NCI-H526 treated with DMSO at 0.1 percent for 48 hours (cell line): ENCODE results near the gene MID1IP1.

Experiments
- DNase-seq: peaks from one replicate; lab custom pipeline; 2025; lab: John Stamatoyannopoulos, UW

MID1IP1 gene

GRCh38 chrX:38816155-38816554 lies 14.9 kb downstream of the MID1IP1 start:
- no peak for DNase-seq

- DNase-seq: no peak
These were observed 15.9 kb downstream of the MID1IP1 start for GRCh38 chrX:38817004-38817703.

GRCh38 chrX:38819163-38819562 lies 17.9 kb downstream of the MID1IP1 start:
- DNase-seq: no peak

GRCh38 chrX:38819709-38820108 lies 18.4 kb downstream of the MID1IP1 start:
- no peak for DNase-seq

- DNase-seq: no peak
These were observed 19.5 kb downstream of the MID1IP1 start for GRCh38 chrX:38820751-38821150.

- DNase-seq: no peak
These were observed 22.9 kb downstream of the MID1IP1 start for GRCh38 chrX:38824176-38824575.

- no peak for DNase-seq
These were observed 30.7 kb downstream of the MID1IP1 start for GRCh38 chrX:38831949-38832348.

- no peak for DNase-seq
These were observed 36.1 kb downstream of the MID1IP1 start for GRCh38 chrX:38837389-38837788.

GRCh38 chrX:38839277-38839676 lies 38.0 kb downstream of the MID1IP1 start:
- no peak for DNase-seq

- DNase-seq: no peak
These were observed 38.7 kb downstream of the MID1IP1 start for GRCh38 chrX:38839944-38840343.

- no peak for DNase-seq
These were observed 40.5 kb downstream of the MID1IP1 start for GRCh38 chrX:38841750-38842149.

GRCh38 chrX:38845426-38845825 lies 44.2 kb downstream of the MID1IP1 start:
- no peak for DNase-seq

- no peak for DNase-seq
These were observed 46.1 kb downstream of the MID1IP1 start for GRCh38 chrX:38847206-38847902.

GRCh38 chrX:38847903-38848230 lies 46.6 kb downstream of the MID1IP1 start:
- no peak for DNase-seq

- DNase-seq: no peak
These were observed 47.6 kb downstream of the MID1IP1 start for GRCh38 chrX:38848671-38849455.

GRCh38 chrX:38850807-38851544 lies 49.7 kb downstream of the MID1IP1 start:
- no peak for DNase-seq

- no peak for DNase-seq
These were observed 53.0 kb downstream of the MID1IP1 start for GRCh38 chrX:38854305-38854704.
